Activated CD8-positive, alpha-beta T cell treated with anti-CD3 and anti-CD28 coated beads for 36 hours (primary cell): ENCODE measurements around the gene COPRS. TPM values are rescaled to one million over a fixed set of nuclear protein-coding genes. Genes with fewer than 3 reads are reported as not detected.
A peak's percentile ranks its signal among the peaks of the same experiment; 100 is the strongest.

Experiments
- ATAC-seq: fragments of 200-7000 bp; cut with Tn5 transposase; one replicate; pipeline ENCODE4 v1.10.0; 2021; ENCODE audit warnings: mild to moderate bottlenecking, moderate library complexity
- CTCF ChIA-PET: fragments of 350-600 bp; sonication (Branson Sonifier 250); formaldehyde crosslinking; loops from one replicate; lab custom pipeline; 2021; ENCODE audit warnings: antibody characterized with exemption; lab: Charles Lee
- POLR2A ChIA-PET: fragments of 350-600 bp; sonication (Branson Sonifier 250); formaldehyde crosslinking; loops from one replicate; lab custom pipeline; 2021; ENCODE audit warnings: antibody characterized with exemption; lab: Charles Lee
- DNase-seq: peaks from one replicate; pipeline ENCODE4 v3.0.0-alpha.2; 2020
- H3K27ac Mint-ChIP-seq: one replicate; pipeline ENCODE4 v1.8.0; 2021; ENCODE audit warnings: mild to moderate bottlenecking, mixed read lengths
- H3K27me3 Mint-ChIP-seq: one replicate; pipeline ENCODE4 v1.8.0; 2021; ENCODE audit warnings: mixed read lengths
- H3K36me3 Mint-ChIP-seq: one replicate; pipeline ENCODE4 v1.8.0; 2021; ENCODE audit warnings: low read depth, mixed read lengths
- H3K4me1 Mint-ChIP-seq: one replicate; pipeline ENCODE4 v1.8.0; 2021; ENCODE audit warnings: low read depth, mixed read lengths
- H3K4me3 Mint-ChIP-seq: one replicate; pipeline ENCODE4 v1.8.0; 2021; ENCODE audit warnings: mild to moderate bottlenecking, moderate library complexity, mixed read lengths
- H3K9me3 Mint-ChIP-seq: one replicate; pipeline ENCODE4 v1.8.0; 2021; ENCODE audit warnings: mixed read lengths
- CTCF ChIP-seq: fragments of 200-600 bp; IDR thresholded peaks from one replicate; pipeline ENCODE4 v1.8.0; 2022; ENCODE audit warnings: antibody characterized with exemption, mild to moderate bottlenecking
- intact Hi-C: fragments of 100-400 bp; cut with micrococcal nuclease; formaldehyde crosslinking; loops from one replicate; pipeline ENCODE4 v1.10.0; 2022
- total RNA-seq, 2 experiments: library from RNA; stranded (reverse); gene quantifications; one replicate each; pipeline ENCODE4 v1.2.3, GENCODE V29; 2021

The COPRS gene
- total RNA-seq, 2 experiments from 2014 or later, result 57.5 to 57.6 TPM

- H3K27me3 Mint-ChIP-seq, result peaks cover 4% of the 10 kb centered on the region
- no peaks in the 10 kb centered on the region for H3K9me3 Mint-ChIP-seq
- CTCF ChIA-PET, result no interaction called here
- ATAC-seq (no peak), DNase-seq (no peak)
- no peak overlapping the region for H3K27ac Mint-ChIP-seq
- no peak overlapping the region for H3K4me3 Mint-ChIP-seq
- POLR2A ChIA-PET, result no interaction called here
- no peak for TF ChIP-seq CTCF
- peaks cover 7% of the 10 kb centered on the region for H3K4me1 Mint-ChIP-seq
- intact Hi-C loops, result no loop called here
- H3K36me3 Mint-ChIP-seq, result no peaks in the 10 kb centered on the region
Measured at GRCh38 chr17:31835984-31836383, 23.1 kb downstream of the COPRS start.

- ChIA-PET CTCF (interaction anchor here (3.2 kb wide), 1 partner anchor 8 kb away, joined by 23 read pairs; no protein-coding TSS in a partner anchor), POLR2A (interaction anchor here (0.7 to 1.0 kb wide), 2 partner anchors 8 to 23 kb away, joined by 3 read pairs; no protein-coding TSS in a partner anchor)
- no peak overlapping the region for H3K4me3 Mint-ChIP-seq
- ATAC-seq (peak; percentile 30), DNase-seq (peak; percentile 13)
- intact Hi-C loops, result no loop called here
- no peaks in the 10 kb centered on the region for H3K27me3 Mint-ChIP-seq
- no peak overlapping the region for H3K27ac Mint-ChIP-seq
- TF ChIP-seq CTCF, result no peak
- no peaks in the 10 kb centered on the region for H3K9me3 Mint-ChIP-seq
- H3K4me1 Mint-ChIP-seq, result peaks cover 7% of the 10 kb centered on the region
- H3K36me3 Mint-ChIP-seq, result no peaks in the 10 kb centered on the region
Measured at GRCh38 chr17:31834448-31834847, 24.6 kb downstream of the COPRS start.

GRCh38 chr17:31832746-31833145 lies 26.3 kb downstream of the COPRS start:
- CTCF ChIA-PET, result interaction anchor here (3.2 kb wide), 1 partner anchor 9 kb away, joined by 23 read pairs; no protein-coding TSS in a partner anchor
- DNase-seq, result peak; percentile 15
- H3K36me3 Mint-ChIP-seq, result no peaks in the 10 kb centered on the region
- intact Hi-C loops, result no loop called here
- TF ChIP-seq CTCF, result no peak
- peaks cover 7% of the 10 kb centered on the region for H3K4me1 Mint-ChIP-seq
- no peaks in the 10 kb centered on the region for H3K27me3 Mint-ChIP-seq
- no peak overlapping the region for H3K27ac Mint-ChIP-seq
- H3K4me3 Mint-ChIP-seq, result no peak overlapping the region
- no peak for ATAC-seq
- POLR2A ChIA-PET, result no interaction called here
- H3K9me3 Mint-ChIP-seq, result no peaks in the 10 kb centered on the region

- no peak overlapping the region for H3K27ac Mint-ChIP-seq
Measured at GRCh38 chr17:31830971-31831858, 27.8 kb downstream of the COPRS start.

More at GRCh38 chr17:31830971-31831858, 27.8 kb downstream of the COPRS start:
- ChIA-PET POLR2A (interaction anchor here (0.7 kb wide), 1 partner anchor 28 kb away, joined by 4 read pairs; no protein-coding TSS in a partner anchor), CTCF (interaction anchor here (1.1 to 3.2 kb wide), 3 partner anchors 10 to 11 kb away, joined by 3 to 23 read pairs (median 13); no protein-coding TSS in a partner anchor)
- TF ChIP-seq CTCF, result no peak
- intact Hi-C loops, result no loop called here
- no peak overlapping the region for H3K4me3 Mint-ChIP-seq
- no peaks in the 10 kb centered on the region for H3K36me3 Mint-ChIP-seq
- ATAC-seq (no peak), DNase-seq (no peak)
- peaks cover 7% of the 10 kb centered on the region for H3K4me1 Mint-ChIP-seq
- H3K9me3 Mint-ChIP-seq, result no peaks in the 10 kb centered on the region
- H3K27me3 Mint-ChIP-seq, result no peaks in the 10 kb centered on the region
